SH-SY5Y (cell line): Measurements from ENCODE around the gene SLC49A3.

Experiments used
- GATA2 ChIP-seq: IDR thresholded peaks from 2 replicates; pipeline ENCODE4 v1.6.1; 2011; ENCODE audit warnings: mild to moderate bottlenecking, low read depth, low read length
- GATA3 ChIP-seq: IDR thresholded peaks from 2 replicates; pipeline ENCODE4 v1.6.1; 2011; ENCODE audit warnings: low read depth, mild to moderate bottlenecking, low read length, moderate library complexity

DNA sequence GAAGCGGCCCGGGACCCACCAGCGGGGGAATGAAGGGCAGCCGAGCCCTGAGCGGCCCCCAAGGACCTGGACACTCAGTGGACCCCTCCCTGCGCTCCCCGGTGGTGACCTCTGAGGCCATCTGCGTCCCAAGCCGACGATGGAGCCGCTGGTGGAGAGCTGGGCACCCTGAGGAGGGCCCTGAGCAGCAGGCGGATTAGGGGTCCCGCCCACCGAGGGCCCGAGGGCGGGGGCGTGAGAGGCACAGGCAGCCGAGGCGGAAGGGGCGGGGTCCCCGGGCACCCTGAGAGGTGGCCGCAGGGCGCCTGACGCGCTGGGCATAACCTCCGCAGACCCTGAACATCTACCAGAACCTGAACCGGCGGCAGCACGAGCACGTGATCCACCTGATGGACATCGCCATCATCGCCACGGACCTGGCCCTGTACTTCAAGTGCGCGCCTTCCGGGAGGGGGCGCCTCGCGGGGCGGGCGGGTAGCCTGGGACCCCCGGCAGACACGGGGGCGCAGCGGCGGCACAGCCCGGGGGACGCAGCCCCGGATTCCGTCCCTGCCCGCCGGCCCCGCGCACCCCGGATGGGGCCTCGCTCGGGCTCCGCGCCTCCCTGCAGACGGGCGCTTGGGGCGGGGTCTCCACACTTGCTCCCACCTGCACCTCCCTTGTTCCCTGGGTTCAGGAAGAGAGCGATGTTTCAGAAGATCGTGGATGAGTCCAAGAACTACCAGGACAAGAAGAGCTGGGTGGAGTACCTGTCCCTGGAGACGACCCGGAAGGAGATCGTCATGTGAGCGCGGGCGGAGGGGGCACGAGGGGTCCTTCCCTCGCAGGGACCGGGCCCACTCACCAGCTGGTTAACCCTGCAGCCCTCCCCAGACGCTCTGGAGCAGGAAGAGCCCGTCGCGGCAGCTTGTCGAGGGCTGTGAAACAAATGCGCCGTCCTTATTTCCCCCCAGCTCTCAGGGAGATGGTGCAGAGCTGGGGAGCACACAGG lies 25.2 kb downstream of the SLC49A3 start:
- TF ChIP-seq GATA2 (no peak), GATA3 (no peak)
